Measurements from ENCODE around the gene RNF8.
"Not testable (repeated sequence)": the region's sequence is repeated elsewhere in the genome, so short reads cannot be mapped to it uniquely, and the experiment has no call there.

RNF8 gene

GRCh38 chr6:37321516-37322415 is 32.0 kb upstream of the RNF8 start:
- H3K4me3 ChIP-seq (ENCODE audit: low read depth, low read length): no peak overlapping the region

DNA sequence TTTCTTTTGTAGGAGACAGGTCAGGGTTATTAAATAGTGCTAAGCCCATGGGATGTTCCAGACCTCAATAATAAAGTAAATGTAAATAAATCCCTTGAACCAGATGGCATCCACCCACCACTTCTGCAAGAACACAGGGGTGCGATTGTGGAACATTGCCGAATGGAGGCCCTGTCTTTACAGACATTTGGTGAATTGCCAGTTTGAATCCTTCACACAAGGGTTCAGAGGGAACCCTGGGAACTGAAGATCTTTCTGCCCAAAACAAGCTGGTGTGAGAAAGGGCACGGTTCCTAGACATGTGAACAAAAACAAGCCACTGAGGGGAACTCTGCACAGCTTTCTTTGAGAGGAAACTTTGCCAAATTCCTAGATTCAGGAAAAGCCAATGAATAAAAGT is 30.2 kb upstream of the RNF8 start:
- no peak overlapping the region for H3K4me3 ChIP-seq (ENCODE audit: low read depth, low read length)

GRCh38 chr6:37324131-37325033 is 29.4 kb upstream of the RNF8 start:
- H3K4me3 ChIP-seq (ENCODE audit: low read depth, low read length): no peak overlapping the region

- H3K4me3 ChIP-seq (ENCODE audit: low read depth, low read length): not testable (repeated sequence)
Observed at GRCh38 chr6:37330345-37330744, 23.4 kb upstream of the RNF8 start.

DNA sequence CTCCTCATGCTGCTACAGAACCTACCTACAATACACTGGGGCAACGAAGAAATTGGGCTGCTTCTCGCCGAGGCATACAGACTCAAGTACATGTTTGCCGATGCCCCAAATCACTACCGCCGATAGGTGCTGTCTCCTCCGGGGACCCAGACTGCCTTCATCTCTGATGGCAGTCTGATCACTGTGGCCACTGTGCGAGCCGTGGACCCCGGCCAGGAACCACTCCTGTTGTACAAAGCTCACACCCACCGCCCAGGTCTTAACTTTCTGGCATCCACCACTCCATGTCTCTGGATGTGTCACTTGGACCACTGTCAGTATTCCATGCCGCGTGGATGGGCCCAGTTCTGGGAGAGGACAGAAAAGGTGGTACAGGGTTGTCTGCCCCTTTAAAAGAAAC is 22.7 kb upstream of the RNF8 start:
- H3K4me3 ChIP-seq (ENCODE audit: low read depth, low read length): no peak overlapping the region

GRCh38 chr6:37332894-37333293 is 20.9 kb upstream of the RNF8 start:
- no peak overlapping the region for H3K4me3 ChIP-seq (ENCODE audit: low read depth, low read length)

DNA sequence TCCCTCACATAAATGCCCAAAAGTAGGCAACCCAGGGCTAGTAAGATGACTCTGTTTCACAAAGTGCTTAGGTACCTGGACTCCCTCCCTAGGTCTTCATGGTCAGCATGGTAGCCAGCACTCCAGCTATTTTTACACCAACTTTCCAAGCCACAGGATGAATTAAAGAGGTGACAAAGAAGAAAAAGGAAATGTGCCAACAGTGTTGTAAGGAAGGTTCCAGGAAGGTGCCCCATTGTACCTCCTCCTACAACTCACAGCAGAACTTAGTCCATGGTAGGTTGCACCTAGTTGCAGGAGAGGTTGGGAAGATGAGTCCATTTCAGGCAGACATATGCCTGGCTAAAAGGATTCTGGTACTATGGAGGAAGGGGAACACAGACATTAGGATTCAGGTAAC is 19.7 kb upstream of the RNF8 start:
- no peak overlapping the region for H3K4me3 ChIP-seq (ENCODE audit: low read depth, low read length)

- H3K4me3 ChIP-seq (ENCODE audit: low read depth, low read length): not testable (repeated sequence)
Observed at GRCh38 chr6:37338317-37338716, 15.5 kb upstream of the RNF8 start.

DNA sequence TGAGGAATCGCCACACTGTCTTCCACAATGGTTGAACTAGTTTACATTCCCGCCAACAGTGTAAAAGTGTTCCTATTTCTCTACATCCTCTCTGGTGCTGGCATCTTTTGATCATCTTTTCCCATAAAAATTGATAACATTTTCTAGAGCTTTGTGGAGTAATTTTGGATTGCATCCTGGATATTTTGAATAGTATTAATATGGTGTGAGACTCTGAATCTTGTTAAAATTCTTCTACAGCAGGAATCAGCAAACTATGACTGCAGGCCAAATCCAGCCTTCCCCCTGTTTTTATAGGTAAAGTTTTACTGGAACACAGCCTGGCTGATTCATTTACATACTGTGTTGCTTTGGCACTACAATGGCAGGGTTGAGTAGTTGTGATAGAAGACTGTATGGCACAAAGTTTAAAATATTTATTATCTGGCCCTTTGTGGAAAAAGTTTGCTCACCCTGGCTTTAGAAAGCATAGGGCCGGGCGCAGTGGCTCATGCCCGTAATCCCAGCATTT is 15.0 kb upstream of the RNF8 start:
- H3K4me3 ChIP-seq (ENCODE audit: low read depth, low read length): no peak overlapping the region

GRCh38 chr6:37339741-37340638 is 13.8 kb upstream of the RNF8 start:
- H3K4me3 ChIP-seq (ENCODE audit: low read depth, low read length): no peak overlapping the region

DNA sequence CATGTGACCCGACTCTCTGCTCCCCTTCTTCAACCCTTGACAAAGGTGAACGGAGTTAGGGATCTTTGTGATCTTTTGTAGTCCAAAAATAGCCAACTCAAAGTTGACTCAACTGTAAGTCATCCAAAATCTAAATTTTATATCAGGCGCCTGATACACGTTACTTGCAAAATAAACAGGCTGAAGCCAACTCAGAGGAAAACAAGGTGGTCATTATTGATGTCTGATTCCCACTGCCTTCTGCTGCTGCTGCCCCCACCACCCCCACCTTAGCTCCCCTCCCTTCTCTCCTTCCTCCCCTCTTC is 13.2 kb upstream of the RNF8 start:
- no peak overlapping the region for H3K4me3 ChIP-seq (ENCODE audit: low read depth, low read length)

DNA sequence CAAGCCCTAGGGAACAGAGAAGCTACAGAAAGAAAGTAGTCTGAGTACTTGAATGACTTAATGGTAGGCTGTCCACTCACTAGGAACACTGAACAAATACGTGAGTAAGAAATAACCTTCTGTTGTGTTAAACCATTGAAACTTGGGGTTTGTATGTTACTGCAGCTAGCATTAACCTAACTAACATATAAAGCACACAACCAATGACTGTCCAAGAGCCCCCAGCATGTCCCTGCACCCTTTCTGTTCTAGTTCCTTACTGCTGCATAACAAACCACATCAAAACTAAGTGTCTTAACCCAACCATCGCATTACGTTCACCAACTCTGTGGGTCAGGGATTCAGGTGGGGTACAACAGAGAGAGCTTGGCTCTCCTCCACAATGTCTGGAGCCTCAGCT is 10.5 kb upstream of the RNF8 start:
- no peak overlapping the region for H3K4me3 ChIP-seq (ENCODE audit: low read depth, low read length)

DNA sequence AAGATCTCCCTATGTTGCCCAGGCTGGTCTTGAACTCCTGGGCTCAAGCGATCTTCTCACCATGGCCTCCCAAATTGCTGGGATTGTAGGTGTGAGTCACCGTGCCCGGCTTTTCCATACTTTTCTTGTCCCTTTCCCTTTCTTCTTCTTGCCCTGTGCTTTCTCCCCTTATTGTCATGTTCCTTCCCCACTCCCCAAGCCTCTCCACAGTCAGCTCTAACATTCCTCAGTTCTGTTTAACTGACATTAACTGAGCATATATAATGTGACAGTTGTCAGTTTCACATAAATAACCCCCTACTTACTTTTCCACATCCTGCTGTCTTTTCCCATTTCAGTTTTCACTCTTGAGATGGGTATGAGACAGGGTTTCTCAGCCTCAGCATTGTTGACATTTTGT is 9.5 kb upstream of the RNF8 start:
- H3K4me3 ChIP-seq (ENCODE audit: low read depth, low read length): no peak overlapping the region

DNA sequence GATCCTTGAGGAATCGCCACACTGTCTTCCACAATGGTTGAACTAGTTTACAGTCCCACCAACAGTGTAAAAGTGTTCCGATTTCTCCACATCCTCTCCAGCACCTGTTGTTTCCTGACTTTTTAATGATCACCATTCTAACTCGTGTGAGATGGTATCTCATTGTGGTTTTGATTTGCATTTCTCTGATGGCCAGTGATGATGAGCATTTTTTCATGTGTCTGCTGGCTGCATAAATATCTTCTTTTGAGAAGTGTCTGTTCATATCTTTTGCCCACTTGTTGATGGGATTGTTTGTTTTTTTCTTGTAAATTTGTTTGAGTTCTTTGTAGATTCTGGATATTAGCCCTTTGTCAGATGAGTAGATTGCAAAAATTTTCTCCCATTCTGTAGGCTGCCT is 8.0 kb upstream of the RNF8 start:
- H3K4me3 ChIP-seq (ENCODE audit: low read depth, low read length): not testable (repeated sequence)

DNA sequence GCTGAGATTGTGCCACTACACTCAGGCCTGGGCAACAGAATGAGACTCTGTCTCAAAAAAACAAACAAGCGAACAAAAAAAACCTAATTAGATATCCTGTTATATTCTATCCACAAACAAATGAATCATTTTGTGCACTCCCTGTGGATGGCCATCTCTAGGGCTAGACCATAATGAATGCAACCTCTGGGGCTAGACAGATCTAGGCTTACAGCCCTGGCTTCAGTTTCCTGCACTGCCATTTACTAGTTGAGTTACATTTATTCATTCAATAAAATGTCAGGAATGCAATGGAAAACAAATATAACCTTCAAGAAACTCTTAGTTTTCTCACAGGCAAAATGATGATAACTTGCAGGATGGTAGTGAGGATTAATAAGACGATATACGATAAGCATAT is 6.6 kb upstream of the RNF8 start:
- no peak overlapping the region for H3K4me3 ChIP-seq (ENCODE audit: low read depth, low read length)

DNA sequence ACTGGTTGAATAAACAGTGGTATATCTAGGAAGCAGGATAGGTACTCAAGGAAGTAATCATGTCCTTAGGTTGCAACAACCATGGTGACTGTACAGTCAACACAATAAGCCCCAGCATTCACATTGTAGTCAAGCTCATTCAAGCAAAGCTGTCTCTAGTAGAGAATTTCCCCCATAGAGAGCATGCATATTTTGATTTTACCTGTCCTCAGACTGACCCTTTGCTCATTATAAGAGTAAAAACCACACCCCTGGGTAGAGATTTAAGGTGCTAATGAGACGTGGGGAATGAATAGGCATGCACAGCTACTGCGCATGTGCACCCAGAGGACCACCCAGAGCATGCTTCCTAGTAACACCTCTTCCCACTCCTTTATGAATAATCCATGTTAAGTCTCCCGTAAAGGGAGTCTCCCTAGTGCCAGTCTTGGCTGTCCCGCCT is 6.1 kb upstream of the RNF8 start:
- no peak overlapping the region for H3K4me3 ChIP-seq (ENCODE audit: low read depth, low read length)

GRCh38 chr6:37351027-37351426 is 2.8 kb upstream of the RNF8 start:
- H3K4me3 ChIP-seq (ENCODE audit: low read depth, low read length): no peak overlapping the region

DNA sequence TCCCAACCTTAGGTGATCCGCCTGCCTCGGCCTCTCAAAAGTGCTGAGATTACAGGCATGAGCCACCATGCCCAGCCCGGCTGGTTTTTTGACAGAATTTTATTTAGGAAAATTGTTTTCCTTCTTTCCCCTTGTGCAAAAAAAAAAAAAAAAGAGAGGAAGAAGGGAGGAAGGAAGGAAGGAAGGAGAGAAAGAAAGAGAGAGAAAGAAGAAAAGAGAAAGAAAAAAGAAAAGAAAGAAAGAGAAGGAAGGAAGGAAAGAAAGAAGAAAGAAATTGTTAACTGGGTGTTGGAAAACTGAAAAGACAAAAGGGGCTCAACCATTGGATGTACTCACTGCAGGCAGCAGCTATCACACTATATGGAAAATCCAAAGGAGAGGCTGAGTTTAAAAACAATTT is 1.4 kb upstream of the RNF8 start:
- H3K4me3 ChIP-seq (ENCODE audit: low read depth, low read length): no peak overlapping the region

GRCh38 chr6:37354526-37355384 is 972 bp downstream of the RNF8 start:
- H3K4me3 ChIP-seq (ENCODE audit: low read depth, low read length): peak overlapping the region; percentile 81

DNA sequence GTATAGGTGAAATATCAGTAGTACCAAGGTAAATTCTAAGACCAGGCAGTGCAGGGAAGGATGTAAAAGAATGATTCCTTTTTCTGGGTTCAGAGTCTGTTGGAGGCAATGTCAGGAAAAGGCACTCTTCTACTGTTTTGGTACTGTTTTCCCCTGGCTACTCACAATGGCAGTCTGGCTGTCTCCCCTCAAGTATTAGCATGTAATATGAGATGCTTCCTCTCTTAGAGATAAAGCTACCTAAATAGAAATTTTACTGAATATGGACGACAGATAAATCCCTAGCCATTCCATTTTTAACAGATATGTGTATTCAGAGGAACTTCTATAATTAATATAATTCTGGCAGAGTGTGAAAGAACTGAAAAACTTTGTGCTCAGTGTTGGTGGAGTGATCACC is 3.5 kb downstream of the RNF8 start:
- H3K4me3 ChIP-seq (ENCODE audit: low read depth, low read length): no peak overlapping the region

Measured in iPS-11a (cell line).